Stimulated activated CD4-positive, alpha-beta T cell treated with anti-CD3 and anti-CD28 coated beads, Interleukin-4, amount 100 ng/mL, for 1 hour (primary cell): ENCODE results near the gene AGAP2.
"Not testable (repeated sequence)": the region's sequence is repeated elsewhere in the genome, so short reads cannot be mapped to it uniquely, and the experiment has no call there.

Source experiments
- DNase-seq: peaks from one replicate; pipeline ENCODE4 v3.0.0-alpha.2; 2020

Gene AGAP2

DNA sequence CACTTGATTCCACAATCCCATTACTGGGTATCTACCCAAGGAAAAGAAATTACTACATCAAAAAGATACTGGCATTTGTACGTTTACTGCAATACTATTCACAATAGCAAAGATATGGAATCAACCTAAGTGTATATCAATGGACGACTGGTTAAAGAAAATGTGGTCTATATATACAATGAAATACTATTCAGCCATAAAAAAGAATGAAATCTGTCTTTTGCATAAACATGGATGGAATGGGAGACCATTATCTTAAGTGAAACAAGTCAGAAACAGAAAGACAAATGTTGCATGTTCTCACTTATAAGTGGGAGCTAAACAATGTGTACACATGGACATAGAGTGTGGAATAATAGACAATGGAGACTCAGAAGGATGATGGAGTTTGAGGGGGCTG is 49.6 kb downstream of the AGAP2 start:
- no peak for DNase-seq

DNA sequence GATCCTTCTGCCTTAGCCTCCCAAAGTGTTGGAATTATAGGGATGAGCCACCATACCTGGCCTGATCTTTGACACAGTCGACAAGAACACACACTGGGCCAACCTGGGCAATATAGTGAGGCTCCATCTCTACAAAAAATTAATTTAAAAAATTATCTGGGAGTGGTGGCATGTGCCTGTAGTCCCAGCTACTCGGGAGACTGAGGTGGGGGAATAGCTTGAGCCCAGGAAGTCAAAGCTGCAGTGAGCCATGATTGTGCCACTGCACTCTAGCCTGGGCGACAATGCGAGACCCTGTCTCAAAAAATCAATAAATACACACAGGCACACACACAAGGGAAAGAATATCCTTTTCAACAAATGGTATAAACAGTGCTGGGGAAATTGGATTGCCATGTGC is 50.7 kb downstream of the AGAP2 start:
- no peak for DNase-seq

GRCh38 chr12:57679697-57680096 is 58.8 kb downstream of the AGAP2 start:
- DNase-seq, result no peak

DNA sequence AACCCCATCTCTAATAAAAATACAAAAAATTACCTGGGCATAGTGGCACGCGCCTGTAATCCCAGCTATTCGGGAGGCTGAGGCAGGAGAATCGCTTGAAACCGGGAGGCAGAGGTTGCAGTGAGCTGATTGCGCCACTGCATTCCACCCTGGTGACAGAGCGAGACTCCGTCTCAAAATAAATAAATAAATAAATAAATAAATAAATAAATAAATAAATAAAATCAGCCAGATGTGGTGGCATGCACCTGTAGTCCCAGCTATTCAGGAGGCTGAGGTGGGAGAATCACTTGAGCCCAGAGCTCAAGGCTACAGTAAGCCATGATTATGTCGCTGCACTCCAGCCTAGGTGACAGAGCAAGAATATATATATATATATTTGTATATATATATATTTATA is 60.6 kb downstream of the AGAP2 start:
- DNase-seq, result not testable (repeated sequence)

DNA sequence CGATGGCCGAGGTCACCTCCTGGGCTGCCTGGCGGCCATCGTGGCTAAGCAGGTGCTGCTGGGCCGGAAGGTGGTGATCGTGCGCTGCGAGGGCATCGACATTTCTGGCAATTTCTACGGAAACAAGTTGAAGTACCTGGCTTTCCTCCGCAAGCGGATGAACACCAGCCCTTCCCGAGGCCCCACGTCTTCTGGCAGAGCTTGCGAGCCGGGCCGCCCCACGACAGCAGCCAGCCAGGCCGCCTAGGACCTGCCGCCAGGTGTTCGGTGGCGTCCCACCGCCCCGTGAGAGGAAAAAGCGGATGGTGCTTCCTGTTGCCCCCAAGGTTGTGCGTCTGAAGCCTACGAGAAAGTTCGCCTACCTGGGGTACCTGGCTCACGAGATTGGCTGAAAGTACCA is 63.9 kb downstream of the AGAP2 start:
- no peak for DNase-seq
